Brain microvascular endothelial cell (primary cell): Measurements from ENCODE around the gene MCHR1.

Source experiments
- DNase-seq: peaks from one replicate; pipeline ENCODE4 v3.0.0-alpha.2; 2020
- H3K27ac ChIP-seq: fragments of 250-450 bp; sonication (Bioruptor Pico); 2 replicates; pipeline ENCODE4 v1.5.1; 2020; ENCODE audit warnings: mild to moderate bottlenecking, moderate library complexity
- H3K27me3 ChIP-seq: fragments of 250-450 bp; sonication (Bioruptor Pico); replicated peaks from 2 replicates; pipeline ENCODE4 v1.5.1; 2020; ENCODE audit warnings: mild to moderate bottlenecking
- H3K36me3 ChIP-seq: fragments of 250-450 bp; sonication (Bioruptor Pico); replicated peaks from 2 replicates; pipeline ENCODE4 v1.5.1; 2020; ENCODE audit warnings: mild to moderate bottlenecking
- H3K4me3 ChIP-seq: 2 replicates; pipeline ENCODE4 v1.5.1; 2011; ENCODE audit warnings: low read depth, mild to moderate bottlenecking, control low read depth, low read length, moderate library complexity
- in situ Hi-C: cut with HindIII; loops from 2 replicates; pipeline ENCODE4 v1.10.0; 2017; ENCODE audit warnings: low sequenced_read_pairs, low pct_ligation_motif_present
- TF ChIP-seq, protein P1 (sequence below): IDR thresholded peaks from 2 replicates; pipeline ENCODE4 v1.5.1; 2011; ENCODE audit warnings: low read depth, mild to moderate bottlenecking, moderate library complexity, low read length, control low read depth, inconsistent platforms; ENCODE audit errors: missing control alignments

Gene MCHR1

GRCh38 chr22:40687706-40688105, 8.4 kb downstream of the MCHR1 start:
- Histone ChIP-seq H3K4me3 (no peak overlapping the region), H3K36me3 (no peaks in the 10 kb centered on the region), H3K27ac (no peak overlapping the region), H3K27me3 (peaks cover 4% of the 10 kb centered on the region)
- in situ Hi-C loops, result no loop called here
- DNase-seq, result no peak
- TF ChIP-seq, protein P1, sequence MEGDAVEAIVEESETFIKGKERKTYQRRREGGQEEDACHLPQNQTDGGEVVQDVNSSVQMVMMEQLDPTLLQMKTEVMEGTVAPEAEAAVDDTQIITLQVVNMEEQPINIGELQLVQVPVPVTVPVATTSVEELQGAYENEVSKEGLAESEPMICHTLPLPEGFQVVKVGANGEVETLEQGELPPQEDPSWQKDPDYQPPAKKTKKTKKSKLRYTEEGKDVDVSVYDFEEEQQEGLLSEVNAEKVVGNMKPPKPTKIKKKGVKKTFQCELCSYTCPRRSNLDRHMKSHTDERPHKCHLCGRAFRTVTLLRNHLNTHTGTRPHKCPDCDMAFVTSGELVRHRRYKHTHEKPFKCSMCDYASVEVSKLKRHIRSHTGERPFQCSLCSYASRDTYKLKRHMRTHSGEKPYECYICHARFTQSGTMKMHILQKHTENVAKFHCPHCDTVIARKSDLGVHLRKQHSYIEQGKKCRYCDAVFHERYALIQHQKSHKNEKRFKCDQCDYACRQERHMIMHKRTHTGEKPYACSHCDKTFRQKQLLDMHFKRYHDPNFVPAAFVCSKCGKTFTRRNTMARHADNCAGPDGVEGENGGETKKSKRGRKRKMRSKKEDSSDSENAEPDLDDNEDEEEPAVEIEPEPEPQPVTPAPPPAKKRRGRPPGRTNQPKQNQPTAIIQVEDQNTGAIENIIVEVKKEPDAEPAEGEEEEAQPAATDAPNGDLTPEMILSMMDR, result no peak

DNA sequence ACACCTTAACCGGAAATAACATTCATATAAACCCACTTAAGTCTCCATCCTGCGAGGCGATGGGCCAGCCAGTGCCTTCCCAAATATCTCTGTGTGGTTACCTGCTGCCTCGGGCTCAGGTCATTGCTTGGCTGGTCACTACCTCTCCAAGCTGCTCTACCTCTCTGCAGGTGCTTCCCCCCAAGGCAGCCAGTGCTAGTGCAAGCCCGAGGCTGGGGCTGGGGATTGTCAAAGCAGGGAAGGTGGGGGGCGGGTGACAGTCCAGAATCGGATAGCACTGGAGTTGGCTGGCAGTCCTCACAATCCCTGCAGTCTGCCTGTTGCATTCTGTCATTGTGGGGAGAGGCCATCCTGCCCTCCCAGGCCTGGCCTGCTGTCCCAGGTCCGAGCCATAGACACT, 11.1 kb downstream of the MCHR1 start:
- no peak for DNase-seq
- Histone ChIP-seq H3K27me3 (peaks cover 9% of the 10 kb centered on the region), H3K36me3 (no peaks in the 10 kb centered on the region), H3K4me3 (no peak overlapping the region), H3K27ac (no peak overlapping the region)
- in situ Hi-C loops, result no loop called here
- TF ChIP-seq, protein P1, result no peak

DNA sequence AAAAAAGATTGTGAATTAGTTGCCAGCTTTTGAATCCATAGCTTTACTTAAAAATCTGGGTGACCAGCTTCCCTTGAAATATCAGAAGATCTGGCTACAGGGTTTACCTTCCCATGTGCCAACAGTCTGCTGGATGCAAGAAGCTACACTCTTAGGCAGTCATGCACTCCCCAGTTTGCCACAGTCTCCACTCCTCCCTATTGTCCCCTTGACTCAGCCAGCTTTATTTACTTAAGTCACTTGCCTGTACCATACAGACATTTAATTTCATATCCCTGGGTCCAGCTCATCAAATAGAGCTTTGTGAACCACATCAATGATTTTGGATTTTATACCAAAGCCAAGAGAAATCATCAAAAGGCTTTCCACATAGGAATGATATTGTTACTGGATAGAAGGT, 12.2 kb downstream of the MCHR1 start:
- H3K4me3 ChIP-seq, result no peak overlapping the region
- H3K36me3 ChIP-seq, result no peaks in the 10 kb centered on the region
- TF ChIP-seq, protein P1, result no peak
- peaks cover 16% of the 10 kb centered on the region for H3K27me3 ChIP-seq
- H3K27ac ChIP-seq, result no peak overlapping the region
- DNase-seq, result no peak
- in situ Hi-C loops, result no loop called here

DNA sequence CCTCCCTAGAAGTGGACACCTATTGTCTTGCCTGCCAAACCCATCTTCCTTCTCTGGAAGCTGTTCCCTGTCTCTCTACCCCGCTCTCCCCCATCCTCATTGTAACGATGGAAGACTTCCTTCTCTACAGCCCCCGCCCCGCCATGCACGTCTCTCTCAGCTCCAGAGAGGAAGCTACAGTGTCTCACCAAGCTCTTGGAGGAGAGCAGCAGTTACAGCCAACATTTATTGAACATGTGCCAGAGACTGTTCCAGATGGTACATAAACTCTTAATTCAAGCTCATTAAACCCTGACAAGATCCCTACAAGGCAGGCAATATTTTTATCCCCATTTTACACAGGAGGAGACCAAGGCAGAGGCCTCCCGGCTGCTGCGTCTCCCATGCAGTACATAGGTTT, 15.1 kb downstream of the MCHR1 start:
- no peak overlapping the region for H3K27ac ChIP-seq

DNA sequence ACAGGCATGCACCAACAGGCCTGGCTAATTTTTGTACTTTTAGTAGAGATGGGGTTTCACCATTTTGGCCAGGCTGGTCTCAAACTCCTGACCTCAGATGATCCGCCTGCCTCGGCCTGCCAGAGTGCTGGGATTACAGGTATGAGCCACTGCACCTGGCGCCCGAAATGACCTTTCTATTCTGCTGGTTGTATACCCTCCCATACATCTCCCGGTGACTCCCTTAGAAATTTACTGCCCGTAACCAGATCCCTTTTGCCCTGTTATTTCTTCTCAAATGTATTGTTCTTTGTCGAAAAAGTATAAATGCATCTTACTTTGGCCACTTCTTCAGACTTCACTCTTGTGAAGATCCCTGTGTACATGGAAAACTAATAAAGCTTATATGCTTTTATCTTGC, 22.0 kb downstream of the MCHR1 start:
- TF ChIP-seq, protein P1, result no peak
- H3K27ac ChIP-seq, result no peak overlapping the region
- in situ Hi-C loops, result no loop called here

More for the DNA sequence above, 15.1 kb downstream of the MCHR1 start:
- TF ChIP-seq, protein P1, result no peak
- no peak for DNase-seq
- Histone ChIP-seq H3K27me3 (peaks cover 30% of the 10 kb centered on the region), H3K4me3 (no peak overlapping the region), H3K36me3 (no peaks in the 10 kb centered on the region)
- in situ Hi-C loops, result no loop called here

DNA sequence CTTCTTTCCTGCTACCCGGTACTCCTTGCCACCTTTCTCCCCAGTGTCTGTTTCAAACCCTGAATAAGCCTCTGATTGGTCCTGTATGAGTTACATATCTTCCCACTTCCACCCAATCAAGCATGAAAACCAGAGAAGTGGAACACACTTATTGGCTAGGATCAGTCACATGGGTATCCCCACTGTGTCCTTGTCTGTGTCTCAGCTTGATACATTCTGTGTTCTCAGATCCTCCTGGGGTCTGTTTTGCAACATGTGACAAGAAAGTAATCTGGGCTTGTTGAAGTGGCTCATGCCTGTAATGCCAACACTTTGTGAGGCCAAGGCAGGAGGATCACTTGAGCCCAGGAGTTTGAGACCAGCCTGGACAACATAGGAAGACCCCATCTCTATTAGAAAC, 23.9 kb downstream of the MCHR1 start:
- no peak for DNase-seq
- Histone ChIP-seq H3K27me3 (peaks cover 15% of the 10 kb centered on the region), H3K27ac (no peak overlapping the region), H3K4me3 (no peak overlapping the region), H3K36me3 (no peaks in the 10 kb centered on the region)
- TF ChIP-seq, protein P1, result no peak
- in situ Hi-C loops, result no loop called here

More for the DNA sequence above, 22.0 kb downstream of the MCHR1 start:
- Histone ChIP-seq H3K4me3 (no peak overlapping the region), H3K27me3 (peaks cover 27% of the 10 kb centered on the region), H3K36me3 (no peaks in the 10 kb centered on the region)
- no peak for DNase-seq
